H9 (cell line): ENCODE measurements around the gene GRB10. TPM values are rescaled to one million over a fixed set of nuclear protein-coding genes. Genes with fewer than 3 reads are reported as not detected.

ENCODE experiments used
- DNase-seq: peaks from one replicate; pipeline ENCODE4 v3.0.0-alpha.2; 2017
- H2AFZ ChIP-seq: one replicate; pipeline ENCODE4 v1.6.1; 2013; ENCODE audit warnings: mild to moderate bottlenecking, low read length, control low read depth, moderate library complexity
- H2AK5ac ChIP-seq: 2 replicates; pipeline ENCODE4 v1.6.1; 2013; ENCODE audit warnings: low read length, control low read depth, mixed read lengths; ENCODE audit not compliant: insufficient read length
- H2BK120ac ChIP-seq: one replicate; pipeline ENCODE4 v1.6.1; 2013; ENCODE audit warnings: low read depth, mild to moderate bottlenecking, low read length, control low read depth, inconsistent platforms; ENCODE audit not compliant: poor library complexity, severe bottlenecking
- H2BK12ac ChIP-seq: 2 replicates; pipeline ENCODE4 v1.6.1; 2013; ENCODE audit warnings: low read length, control low read depth, mixed read lengths, low read depth; ENCODE audit not compliant: insufficient read length
- H2BK15ac ChIP-seq: 2 replicates; pipeline ENCODE4 v1.6.1; 2013; ENCODE audit warnings: low read depth, low read length, control low read depth
- H2BK20ac ChIP-seq: one replicate; pipeline ENCODE4 v1.6.1; 2013; ENCODE audit warnings: low read depth, mild to moderate bottlenecking, low read length, control low read depth, inconsistent platforms; ENCODE audit not compliant: poor library complexity, severe bottlenecking
- H2BK5ac ChIP-seq: 2 replicates; pipeline ENCODE4 v1.6.1; 2013; ENCODE audit warnings: low read length, control low read depth, mixed read lengths; ENCODE audit not compliant: insufficient read length
- H3K14ac ChIP-seq: 2 replicates; pipeline ENCODE4 v1.6.1; 2013; ENCODE audit warnings: low read length, control low read depth; ENCODE audit not compliant: insufficient read depth
- H3K18ac ChIP-seq: 2 replicates; pipeline ENCODE4 v1.6.1; 2013; ENCODE audit warnings: low read depth, mild to moderate bottlenecking, mixed read lengths, low read length, control low read depth; ENCODE audit not compliant: insufficient read length
- H3K23ac ChIP-seq: 2 replicates; pipeline ENCODE4 v1.6.1; 2013; ENCODE audit warnings: low read length, control low read depth, mixed read lengths, low read depth; ENCODE audit not compliant: insufficient read length
- H3K23me2 ChIP-seq: 2 replicates; pipeline ENCODE4 v1.6.1; 2013; ENCODE audit warnings: low read depth, mild to moderate bottlenecking, mixed read lengths, low read length, control low read depth; ENCODE audit not compliant: insufficient read length, poor library complexity, severe bottlenecking
- H3K27ac ChIP-seq: 2 replicates; pipeline ENCODE4 v1.5.1; 2013; ENCODE audit warnings: low read length, control low read depth, mixed read lengths, low read depth; ENCODE audit not compliant: insufficient read length
- H3K27me3 ChIP-seq: 2 replicates; pipeline ENCODE4 v1.6.1; 2013; ENCODE audit warnings: low read length, control low read depth, inconsistent platforms; ENCODE audit not compliant: insufficient read depth
- H3K4ac ChIP-seq: 2 replicates; pipeline ENCODE4 v1.6.1; 2013; ENCODE audit warnings: low read depth, mild to moderate bottlenecking, control low read depth, inconsistent platforms, low read length, moderate library complexity
- H3K4me1 ChIP-seq: 2 replicates; pipeline ENCODE4 v1.6.1; 2013; ENCODE audit warnings: low read length, control low read depth, inconsistent platforms; ENCODE audit not compliant: insufficient read depth
- H3K4me2 ChIP-seq: 2 replicates; pipeline ENCODE4 v1.6.1; 2013; ENCODE audit warnings: low read length, control low read depth, mixed read lengths; ENCODE audit not compliant: insufficient read length, insufficient read depth
- H3K56ac ChIP-seq: 2 replicates; pipeline ENCODE4 v1.6.1; 2013; ENCODE audit warnings: low read depth, mild to moderate bottlenecking, mixed read lengths, low read length, control low read depth; ENCODE audit not compliant: insufficient read length
- H3K79me1 ChIP-seq: 2 replicates; pipeline ENCODE4 v1.6.1; 2013; ENCODE audit warnings: low read depth, mild to moderate bottlenecking, moderate library complexity, low read length, control low read depth, inconsistent platforms; ENCODE audit not compliant: insufficient read depth, poor library complexity, severe bottlenecking
- H3K79me2 ChIP-seq: 2 replicates; pipeline ENCODE4 v1.6.1; 2013; ENCODE audit warnings: low read length, control low read depth, inconsistent platforms; ENCODE audit not compliant: insufficient read depth
- H3K9ac ChIP-seq: 2 replicates; pipeline ENCODE4 v1.6.1; 2013; ENCODE audit warnings: low read length, control low read depth, mixed read lengths; ENCODE audit not compliant: insufficient read length; ENCODE audit errors: extremely low read depth
- H3K9me3 ChIP-seq: one replicate; pipeline ENCODE4 v1.6.1; 2013; ENCODE audit warnings: low read depth, low read length, inconsistent platforms; ENCODE audit not compliant: control insufficient read depth
- H3T11ph ChIP-seq: one replicate; pipeline ENCODE4 v1.6.1; 2013; ENCODE audit warnings: mild to moderate bottlenecking, low read length, control low read depth, inconsistent platforms
- H4K20me1 ChIP-seq: one replicate; pipeline ENCODE4 v1.6.1; 2013; ENCODE audit not compliant: control insufficient read depth, insufficient read length, insufficient read depth
- H4K5ac ChIP-seq: 2 replicates; pipeline ENCODE4 v1.6.1; 2013; ENCODE audit warnings: low read depth, mild to moderate bottlenecking, mixed read lengths, low read length, control low read depth; ENCODE audit not compliant: insufficient read length
- H4K8ac ChIP-seq: replicated peaks from 2 replicates; pipeline ENCODE4 v1.6.1; 2013; ENCODE audit warnings: low read length, control low read depth, mixed read lengths, low read depth; ENCODE audit not compliant: insufficient read length
- H4K91ac ChIP-seq: 2 replicates; pipeline ENCODE4 v1.6.1; 2013; ENCODE audit warnings: low read depth, mild to moderate bottlenecking, moderate library complexity, mixed read lengths, low read length, control low read depth; ENCODE audit not compliant: insufficient read length
- H3K27ac Mint-ChIP-seq, 3 experiments: 2 replicates in 2 of 3; 3 replicates in 1 of 3; pipeline ENCODE4 v1.8.0; 2020 to 2021; ENCODE audit warnings: mixed read lengths in 3 of 3, mild to moderate bottlenecking in 1 of 3, moderate library complexity in 1 of 3
- H3K27me3 Mint-ChIP-seq: 2 replicates; pipeline ENCODE4 v1.8.0; 2021; ENCODE audit warnings: low read depth, mild to moderate bottlenecking, moderate library complexity, mixed read lengths
- H3K36me3 Mint-ChIP-seq, 3 experiments: 2 replicates in 2 of 3; 3 replicates in 1 of 3; pipeline ENCODE4 v1.8.0; 2020 to 2021; ENCODE audit warnings: low read depth in 3 of 3, mixed read lengths in 3 of 3; ENCODE audit not compliant: insufficient read depth in 1 of 3
- H3K4me1 Mint-ChIP-seq, 2 experiments: 2 replicates each; pipeline ENCODE4 v1.8.0; 2020; ENCODE audit warnings: mixed read lengths in 2 of 2
- H3K4me3 Mint-ChIP-seq, 2 experiments: 2 replicates in 1 of 2; 3 replicates in 1 of 2; pipeline ENCODE4 v1.8.0; 2020 to 2021; ENCODE audit warnings: mild to moderate bottlenecking in 2 of 2, mixed read lengths in 2 of 2, moderate library complexity in 1 of 2
- H3K9me3 Mint-ChIP-seq, 2 experiments: 2 replicates in 1 of 2; 3 replicates in 1 of 2; pipeline ENCODE4 v1.8.0; 2020; ENCODE audit warnings: mild to moderate bottlenecking in 2 of 2, mixed read lengths in 2 of 2, moderate library complexity in 1 of 2
- WGBS: extraction: QIAGEN DNeasy Blood & Tissue Kit; methylation state at CpG from one replicate; pipeline ENCODE4 v1.1.7; 2013; ENCODE audit warnings: missing lambda C conversion rate, low lambda C conversion rate, mixed read lengths; ENCODE audit not compliant: insufficient read length; ENCODE audit errors: extremely low coverage; 5-methylcytosine and 5-hydroxymethylcytosine counted together
- total RNA-seq: library from RNA; stranded (reverse); gene quantifications from 2 replicates; pipeline ENCODE4 v1.2.1, GENCODE V29; 2021
- TF ChIP-seq, protein P1 (sequence below): fragments of 200-600 bp; sonication (generic); conservative IDR thresholded peaks from 3 replicates; pipeline ENCODE4 v1.8.0; 2021; ENCODE audit warnings: antibody characterized with exemption, mild to moderate bottlenecking

The GRB10 gene
- total RNA-seq, 1 experiment from 2014 or later, result 108 TPM

DNA sequence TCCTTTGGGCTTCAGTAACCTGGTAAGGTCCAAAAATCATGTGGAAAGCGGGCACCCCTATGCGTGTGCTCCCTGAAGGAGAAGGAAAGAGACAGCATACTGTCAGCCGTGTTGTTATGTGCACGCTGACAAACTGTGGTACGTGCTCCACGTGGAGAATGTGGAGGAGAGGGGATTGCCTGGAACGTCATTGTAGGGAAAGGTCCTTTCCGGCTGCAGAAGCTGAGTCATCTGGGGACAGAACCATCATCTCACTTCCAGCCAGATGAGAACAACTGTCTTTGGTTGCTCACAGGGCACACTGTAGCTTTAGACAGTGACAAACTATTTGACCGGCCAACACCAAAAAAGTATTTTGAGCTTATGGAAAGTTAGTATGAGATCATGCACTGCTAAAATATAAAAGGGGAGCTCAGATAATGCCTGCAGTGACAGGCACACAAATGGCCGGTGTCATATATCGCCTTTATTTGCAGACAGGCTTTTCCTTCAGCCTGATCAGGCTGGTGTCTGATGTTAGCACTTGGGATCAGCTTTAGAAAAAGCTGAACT is 38.8 kb upstream of the GRB10 start:
- H4K8ac ChIP-seq, result no peak overlapping the region
- TF ChIP-seq, protein P1, sequence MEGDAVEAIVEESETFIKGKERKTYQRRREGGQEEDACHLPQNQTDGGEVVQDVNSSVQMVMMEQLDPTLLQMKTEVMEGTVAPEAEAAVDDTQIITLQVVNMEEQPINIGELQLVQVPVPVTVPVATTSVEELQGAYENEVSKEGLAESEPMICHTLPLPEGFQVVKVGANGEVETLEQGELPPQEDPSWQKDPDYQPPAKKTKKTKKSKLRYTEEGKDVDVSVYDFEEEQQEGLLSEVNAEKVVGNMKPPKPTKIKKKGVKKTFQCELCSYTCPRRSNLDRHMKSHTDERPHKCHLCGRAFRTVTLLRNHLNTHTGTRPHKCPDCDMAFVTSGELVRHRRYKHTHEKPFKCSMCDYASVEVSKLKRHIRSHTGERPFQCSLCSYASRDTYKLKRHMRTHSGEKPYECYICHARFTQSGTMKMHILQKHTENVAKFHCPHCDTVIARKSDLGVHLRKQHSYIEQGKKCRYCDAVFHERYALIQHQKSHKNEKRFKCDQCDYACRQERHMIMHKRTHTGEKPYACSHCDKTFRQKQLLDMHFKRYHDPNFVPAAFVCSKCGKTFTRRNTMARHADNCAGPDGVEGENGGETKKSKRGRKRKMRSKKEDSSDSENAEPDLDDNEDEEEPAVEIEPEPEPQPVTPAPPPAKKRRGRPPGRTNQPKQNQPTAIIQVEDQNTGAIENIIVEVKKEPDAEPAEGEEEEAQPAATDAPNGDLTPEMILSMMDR, result no peak
- no peak overlapping the region for H4K5ac ChIP-seq
- H3K27ac Mint-ChIP-seq, result no peak overlapping the region
- no CpG with 5 or more reads among the region's 11 CpGs for WGBS
- H3K27ac ChIP-seq, result no peak overlapping the region
- H3K4me3 Mint-ChIP-seq, result no peak overlapping the region
- no peaks in the 10 kb centered on the region for H4K20me1 ChIP-seq
- H3K14ac ChIP-seq, result no peak overlapping the region
- H3K27me3 Mint-ChIP-seq, result no peaks in the 10 kb centered on the region; the same call in 1 of the 2 replicates
- no peak overlapping the region for H2BK5ac ChIP-seq
- no peak overlapping the region for H2BK120ac ChIP-seq
- H3K36me3 Mint-ChIP-seq, result no peaks in the 10 kb centered on the region
- H3T11ph ChIP-seq, result no peak overlapping the region
- no peak overlapping the region for H3K9ac ChIP-seq
- H4K91ac ChIP-seq, result no peak overlapping the region
- no peak overlapping the region for H3K4ac ChIP-seq
- H2BK20ac ChIP-seq, result no peak overlapping the region
- H3K18ac ChIP-seq, result no peak overlapping the region
- peaks cover 20 to 34% of the 10 kb centered on the region in 2 experiments for H3K4me1 Mint-ChIP-seq
- H3K79me1 ChIP-seq, result no peaks in the 10 kb centered on the region
- H3K9me3 ChIP-seq, result no peaks in the 10 kb centered on the region
- DNase-seq, result no peak
- H3K56ac ChIP-seq, result no peak overlapping the region
- no peaks in the 10 kb centered on the region for H3K23me2 ChIP-seq
- 0 out of 2 replicates have a peak overlapping the region, but pooled peaks have one; percentile 85 for H2BK15ac ChIP-seq
- no peaks in the 10 kb centered on the region for H3K9me3 Mint-ChIP-seq
- H3K23ac ChIP-seq, result no peak overlapping the region
- H3K79me2 ChIP-seq, result no peaks in the 10 kb centered on the region
- H3K4me2 ChIP-seq, result no peak overlapping the region
- H2AFZ ChIP-seq, result no peak overlapping the region
- no peak overlapping the region for H2AK5ac ChIP-seq
- H3K27me3 ChIP-seq, result no peaks in the 10 kb centered on the region
- H2BK12ac ChIP-seq, result no peak overlapping the region
- peaks cover 5% of the 10 kb centered on the region; the same call in 1 of the 2 replicates for H3K4me1 ChIP-seq
